VCaP (cell line): ENCODE data around the gene MAGI1.

ENCODE experiments used
- H3K27ac ChIP-seq: fragments of 450-650 bp; 2 replicates; pipeline ENCODE4 v1.5.1; 2017
- CTCF ChIP-seq: fragments of 450-650 bp; conservative IDR thresholded peaks from 2 replicates; pipeline ENCODE4 v1.5.1; 2017; ENCODE audit warnings: mild to moderate bottlenecking, moderate library complexity

MAGI1 gene

GRCh38 chr3:65343736-65344135 lies 695.0 kb downstream of the MAGI1 start:
- TF ChIP-seq CTCF, result no peak
- no peak overlapping the region for H3K27ac ChIP-seq

DNA sequence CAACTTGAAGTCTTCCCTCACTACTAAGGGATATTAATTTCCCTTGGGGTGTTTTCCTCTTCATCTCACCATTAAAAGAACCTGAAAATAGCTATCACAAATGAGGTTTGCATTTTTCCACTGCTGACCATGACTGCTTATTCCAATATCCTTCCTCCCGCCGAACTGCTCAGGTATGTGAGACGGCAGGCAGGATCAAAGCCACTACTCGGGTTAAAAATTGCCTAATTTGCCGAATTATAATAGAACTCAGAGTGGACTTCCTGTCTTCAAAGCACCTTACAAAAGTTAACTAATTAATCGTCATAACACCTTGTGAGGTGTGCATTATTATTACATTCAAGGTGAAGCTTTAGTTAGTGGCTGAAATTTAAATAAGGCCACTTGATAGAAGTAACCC lies 695.7 kb downstream of the MAGI1 start:
- H3K27ac ChIP-seq, result no peak overlapping the region
- TF ChIP-seq CTCF, result no peak

DNA sequence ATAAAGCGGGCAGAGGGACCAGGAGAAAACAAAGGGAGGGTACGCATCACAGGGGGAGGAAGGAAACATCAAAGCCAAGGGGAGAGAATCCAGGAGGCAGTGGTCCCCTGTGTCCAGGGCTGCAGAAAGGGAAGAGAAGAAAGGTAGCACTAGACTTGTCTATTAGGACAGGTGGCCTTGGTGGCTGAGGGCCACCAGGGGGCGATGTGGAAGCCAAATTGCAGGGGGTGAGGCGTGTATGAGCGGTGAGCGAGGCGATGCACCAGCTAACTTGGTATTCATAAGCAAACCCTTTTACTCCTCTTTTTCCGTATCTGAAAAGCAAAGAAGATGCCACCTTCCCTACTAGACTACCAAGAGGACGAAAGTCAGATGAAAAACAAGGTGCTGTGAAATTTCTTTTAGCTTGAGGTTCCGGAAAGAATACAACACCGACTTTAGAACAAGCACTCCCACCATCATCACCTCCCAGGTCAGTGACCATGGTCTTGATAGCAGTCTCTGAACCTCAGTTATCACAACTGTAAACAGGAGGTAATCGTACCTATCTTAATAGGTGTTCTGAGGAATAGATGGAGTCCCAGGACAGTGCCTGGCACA lies 696.5 kb downstream of the MAGI1 start:
- no peak overlapping the region for H3K27ac ChIP-seq
- TF ChIP-seq CTCF, result peak; percentile 66

DNA sequence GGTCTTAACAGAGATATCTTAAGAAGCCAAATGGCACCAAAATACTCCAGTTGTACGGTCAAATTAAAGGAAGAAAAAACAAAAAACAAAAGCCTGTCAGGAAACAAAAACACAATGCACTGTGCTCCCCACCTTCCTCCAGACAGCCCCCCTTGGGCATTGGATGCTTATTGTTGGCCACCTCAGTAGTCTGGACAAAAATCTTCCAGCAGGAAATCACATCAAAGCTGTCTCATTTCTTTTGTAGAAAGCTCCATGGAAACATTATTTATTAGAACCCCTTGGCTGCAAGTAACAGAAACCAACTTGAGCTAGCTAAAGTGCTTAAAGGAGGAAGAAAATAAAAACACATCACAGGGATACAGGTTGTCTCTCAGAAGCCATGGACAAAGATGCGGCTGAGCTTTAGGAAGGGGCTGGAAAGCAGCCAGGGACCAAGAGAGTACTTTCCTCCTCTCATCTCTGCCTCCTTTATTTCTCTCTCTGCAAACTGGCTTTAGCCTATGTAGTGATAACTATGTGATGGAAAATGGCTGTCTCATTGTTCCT lies 699.5 kb downstream of the MAGI1 start:
- TF ChIP-seq CTCF, result no peak
- no peak overlapping the region for H3K27ac ChIP-seq

GRCh38 chr3:65338571-65338970 lies 700.1 kb downstream of the MAGI1 start:
- no peak for TF ChIP-seq CTCF
- H3K27ac ChIP-seq, result no peak overlapping the region

- no peak overlapping the region for H3K27ac ChIP-seq
- TF ChIP-seq CTCF, result no peak
Observed at GRCh38 chr3:65335587-65335986, 703.1 kb downstream of the MAGI1 start.

DNA sequence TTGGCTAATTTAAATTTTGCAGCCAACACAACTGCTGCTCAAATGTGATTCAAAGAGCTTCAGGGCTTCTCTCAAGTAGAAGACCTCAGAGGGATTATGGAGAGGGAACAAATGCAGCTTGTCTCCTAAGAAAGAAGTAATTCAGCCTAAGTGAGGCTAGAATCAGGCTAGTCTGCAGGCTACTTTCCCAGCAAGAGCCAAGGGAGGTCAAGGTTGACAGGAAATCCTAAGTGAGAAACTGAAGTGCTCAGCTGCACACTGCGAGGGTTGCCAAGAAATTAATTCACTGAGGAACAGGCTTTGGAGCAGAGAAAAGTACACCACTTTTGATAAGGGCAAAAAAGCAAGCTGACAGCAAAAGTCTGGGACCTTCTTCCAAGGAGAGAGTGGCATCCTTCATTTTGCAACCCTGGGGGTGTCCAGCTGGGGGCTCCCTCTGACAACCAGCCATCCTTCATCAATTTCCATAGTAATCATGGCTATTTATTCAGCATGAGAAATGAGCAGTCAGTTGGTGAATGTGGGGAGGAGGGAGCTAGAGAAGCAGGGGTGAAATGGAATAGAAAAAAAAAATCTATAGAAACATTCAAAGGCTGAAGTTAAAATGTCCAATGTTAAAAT lies 704.6 kb downstream of the MAGI1 start:
- no peak overlapping the region for H3K27ac ChIP-seq
- peak; percentile 45 for TF ChIP-seq CTCF
